Measurements from ENCODE around the gene FAM118A.

Gene FAM118A

DNA sequence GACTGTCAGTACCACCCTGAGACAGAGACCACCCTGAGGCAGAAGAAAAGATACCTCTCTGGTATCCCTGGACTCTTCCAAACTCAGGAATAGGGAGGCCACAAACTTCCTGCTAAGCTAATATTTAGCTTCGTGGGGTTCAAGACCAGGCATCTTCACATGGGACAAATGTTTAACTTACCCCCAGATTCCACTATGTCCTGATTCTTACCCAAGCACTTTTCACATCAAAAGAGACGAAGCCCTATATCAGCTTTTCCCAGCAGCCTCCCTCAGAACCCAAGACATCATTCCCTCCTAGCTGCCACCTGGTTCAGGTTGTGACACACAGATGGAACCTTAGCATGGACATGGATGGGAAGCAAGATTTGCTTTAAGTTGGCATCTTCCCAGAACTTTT is 71.6 kb downstream of the FAM118A start:
- Histone ChIP-seq H3K9me3 (ENCODE audit: control insufficient read depth, insufficient read depth, low read length) (no peaks in the 10 kb centered on the region), H3K4me1 (ENCODE audit: insufficient read depth, low read length) (no peaks in the 10 kb centered on the region), H3K9ac (ENCODE audit: low read depth, low read length) (no peak overlapping the region), H3K36me3 (ENCODE audit: insufficient read depth, low read length) (no peaks in the 10 kb centered on the region)

- H3K9me3 ChIP-seq (ENCODE audit: control insufficient read depth, insufficient read depth, low read length), result no peaks in the 10 kb centered on the region
- H3K9ac ChIP-seq (ENCODE audit: low read depth, low read length), result no peak overlapping the region
- no peaks in the 10 kb centered on the region for H3K4me1 ChIP-seq (ENCODE audit: insufficient read depth, low read length)
- H3K36me3 ChIP-seq (ENCODE audit: insufficient read depth, low read length), result no peaks in the 10 kb centered on the region
Observed at GRCh38 chr22:45389546-45389945, 79.8 kb downstream of the FAM118A start.
